ENCODE results near the gene SLC37A3. TPM values are rescaled to one million over a fixed set of nuclear protein-coding genes. Genes with fewer than 3 reads are reported as not detected.

SLC37A3 gene
- 82.3 and 107 TPM in 2 replicates for total RNA-seq

GRCh38 chr7:140397784-140398750 lies at the start of gene SLC37A3:
Gene SLC37A3, minus strand, starts transcription at chr7:140398530. Its CDS starts 16,004 bp downstream, at chr7:140382526.

GRCh38 chr7:140403878-140404564 lies 5.7 kb upstream of the SLC37A3 start, which contains the start of gene RAB19:
Gene RAB19, plus strand, starts transcription at chr7:140404058. Its CDS starts 3,589 bp downstream, at chr7:140407647.

Other genes with a start within 250 kb of the SLC37A3 start
- gene KDM7A, start 221.5 kb downstream of the SLC37A3 start, total RNA-seq: 3.7 and 4.8 TPM in 2 replicates
- not detected in 2 replicates for gene RAB19, start 5.5 kb upstream of the SLC37A3 start, total RNA-seq
- 66.6 and 71.4 TPM in 2 replicates for gene MKRN1, start 81.0 kb upstream of the SLC37A3 start, total RNA-seq
- gene DENND2A, start 242.3 kb upstream of the SLC37A3 start, total RNA-seq: 13.1 and 22.2 TPM in 2 replicates